Activated naive CD4-positive, alpha-beta T cell treated with Interleukin-2 at 50 U/mL for 16 hours (primary cell): ENCODE results near the gene REV3L.
"Not testable (repeated sequence)": the region's sequence is repeated elsewhere in the genome, so short reads cannot be mapped to it uniquely, and the experiment has no call there.

ENCODE experiments used
- DNase-seq: peaks from one replicate; pipeline ENCODE4 v3.0.0-alpha.2; 2020

The REV3L gene

GRCh38 chr6:111256646-111257045 is 226.4 kb downstream of the REV3L start:
- DNase-seq, result no peak

- not testable (repeated sequence) for DNase-seq
Observed at GRCh38 chr6:111255838-111256237, 227.2 kb downstream of the REV3L start.

- no peak for DNase-seq
Observed at GRCh38 chr6:111254779-111255166, 228.2 kb downstream of the REV3L start.

GRCh38 chr6:111254004-111254778 is 228.8 kb downstream of the REV3L start:
- no peak for DNase-seq

GRCh38 chr6:111252726-111253125 is 230.3 kb downstream of the REV3L start:
- no peak for DNase-seq

GRCh38 chr6:111250791-111251354 is 232.1 kb downstream of the REV3L start:
- no peak for DNase-seq
